K562 (cell line): Measurements from ENCODE around the gene CEACAM18. TPM values are rescaled to one million over a fixed set of nuclear protein-coding genes. Genes with fewer than 3 reads are reported as not detected.

Experiments used
- ATF3 ChIP-seq, 2 experiments: fragments of 450-650 bp in 1 of 2; sonication (generic) in 1 of 2; formaldehyde crosslinking in 1 of 2; IDR thresholded peaks in 1 of 2; conservative IDR thresholded peaks in 1 of 2; 2 replicates each; pipeline versions ENCODE4 v1.6.1 to v1.8.1; 2016 to 2023; ENCODE audit warnings: mild to moderate bottlenecking in 2 of 2, moderate library complexity in 2 of 2, inconsistent platforms in 1 of 2, missing genetic modification reagents in 1 of 2
- BRD4 ChIP-seq: fragments of 200-600 bp; sonication (generic); IDR thresholded peaks from 2 replicates; pipeline ENCODE4 v1.6.1; 2017; ENCODE audit warnings: inconsistent platforms
- CC2D1A ChIP-seq: fragments of 450-650 bp; IDR thresholded peaks from 2 replicates; pipeline ENCODE4 v1.6.1; 2017; ENCODE audit warnings: mild to moderate bottlenecking
- E2F4 ChIP-seq: sonication (generic); formaldehyde crosslinking; IDR thresholded peaks from 2 replicates; pipeline ENCODE4 v1.8.0; 2022; ENCODE audit warnings: mild to moderate bottlenecking, low read depth, missing genetic modification reagents
- E2F6 ChIP-seq, 2 experiments: IDR thresholded peaks; 2 replicates each; pipeline ENCODE4 v1.6.1; 2011; ENCODE audit warnings: borderline replicate concordance in 1 of 2, control low read depth in 1 of 2, low read depth in 1 of 2, low read length in 1 of 2, mild to moderate bottlenecking in 1 of 2, mixed read lengths in 1 of 2, moderate library complexity in 1 of 2; ENCODE audit not compliant: insufficient read depth in 1 of 2, insufficient read length in 1 of 2, poor library complexity in 1 of 2, severe bottlenecking in 1 of 2; ENCODE audit errors: extremely low read depth in 1 of 2
- ID3 ChIP-seq, 2 experiments: fragments of 250-450 bp in 1 of 2; fragments of 450-650 bp in 1 of 2; sonication (Bioruptor Pico) in 1 of 2; IDR thresholded peaks; 2 replicates each; pipeline versions ENCODE4 v1.6.1 to v1.8.0; 2016 to 2021; ENCODE audit warnings: mild to moderate bottlenecking in 2 of 2, moderate library complexity in 2 of 2, missing compliant biosample characterization in 1 of 2, missing genetic modification characterization in 1 of 2
- MAFF ChIP-seq: IDR thresholded peaks from 2 replicates; pipeline ENCODE4 v1.6.1; 2012; ENCODE audit warnings: low read length, improper control_type of control experiment
- MAFK ChIP-seq: IDR thresholded peaks from 2 replicates; pipeline ENCODE4 v1.6.1; 2011; ENCODE audit warnings: low read length, improper control_type of control experiment
- NFRKB ChIP-seq: fragments of 450-650 bp; IDR thresholded peaks from 2 replicates; pipeline ENCODE4 v1.6.1; 2016; ENCODE audit warnings: low read depth
- NR2C2 ChIP-seq, 2 experiments: fragments of 200-800 bp in 1 of 2; sonication (Bioruptor generic) in 1 of 2; sonication (generic) in 1 of 2; formaldehyde crosslinking in 1 of 2; IDR thresholded peaks; 2 replicates each; pipeline versions ENCODE4 v1.6.1 to v1.8.0; 2016 to 2022; ENCODE audit warnings: mild to moderate bottlenecking in 1 of 2, missing compliant biosample characterization in 1 of 2, missing genetic modification characterization in 1 of 2, missing genetic modification reagents in 1 of 2
- NR4A1 ChIP-seq, 2 experiments: fragments of 250-450 bp in 1 of 2; fragments of 450-650 bp in 1 of 2; sonication (Bioruptor Pico) in 1 of 2; IDR thresholded peaks; 2 replicates each; pipeline versions ENCODE4 v1.4.0 to v1.6.1; 2016 to 2020; ENCODE audit warnings: mild to moderate bottlenecking in 2 of 2, missing compliant biosample characterization in 1 of 2, missing genetic modification characterization in 1 of 2, moderate library complexity in 1 of 2
- PHF8 ChIP-seq: fragments of 200-600 bp; sonication (generic); IDR thresholded peaks from 2 replicates; pipeline ENCODE4 v1.6.1; 2012; ENCODE audit warnings: mixed run types, mild to moderate bottlenecking, inconsistent platforms, low read length, moderate library complexity, borderline replicate concordance
- PRDM10 ChIP-seq: fragments of 450-650 bp; IDR thresholded peaks from 2 replicates; pipeline ENCODE4 v1.6.1; 2018; ENCODE audit not compliant: partially characterized antibody
- SMARCE1 ChIP-seq: fragments of 450-650 bp; IDR thresholded peaks from 2 replicates; pipeline ENCODE4 v1.7.1; 2016; ENCODE audit warnings: mild to moderate bottlenecking
- ZNF232 ChIP-seq: sonication (generic); formaldehyde crosslinking; IDR thresholded peaks from 2 replicates; pipeline ENCODE4 v1.8.0; 2022; ENCODE audit warnings: mild to moderate bottlenecking, missing genetic modification reagents
- polyA plus RNA-seq, 8 experiments: library from polyadenylated mRNA; depleted of rRNA in 4 of 8; stranded (reverse) in 5 of 8; unstranded in 3 of 8; fragments of >200 nt; fragmentation: Nextera tagmentation in 2 of 8; fragmentation: Illumina TruSeq in 1 of 8; extraction: Ambion mirVana in 2 of 8; extraction: Trizol in 1 of 8; gene quantifications; 2 replicates each; pipeline versions ENCODE4 v1.2.1 to v1.2.3, GENCODE V29; 2011 to 2014; ENCODE audit warnings: inconsistent platforms in 1 of 8, missing spikeins in 1 of 8
- total RNA-seq, 7 experiments: library from RNA; depleted of rRNA in 6 of 7; stranded (reverse); fragments of >200 nt in 6 of 7; fragmentation: Illumina TruSeq in 2 of 7; extraction: Trizol in 2 of 7; gene quantifications; 2 replicates each; pipeline versions ENCODE4 v1.2.1 to v1.2.3, GENCODE V29; 2011 to 2021; ENCODE audit warnings: low replicate concordance in 1 of 7

CEACAM18 gene
- total and polyA plus RNA-seq, 9 of the 15 experiments (the other 6 are each of a cell fraction or from before 2014, with no cell fraction given): 0.08 to 0.24 (median 0.15) TPM; not detected in 3

GRCh38 chr19:51440846-51441409, 37.4 kb upstream of the CEACAM18 start (continued):
- TF ChIP-seq E2F4 (CRISPR knock-in tag) (0 out of 2 replicates have a peak, but pooled peaks have one; percentile 28), BRD4 (0 out of 2 replicates have a peak, but pooled peaks have one; percentile 33), PRDM10 (peak; percentile 86), MAFF (peak; percentile 80), CC2D1A (0 out of 2 replicates have a peak, but pooled peaks have one; percentile 5), NR4A1 (CRISPR knock-in tag; IDR thresholded peaks at IDR 0.05) (0 out of 2 replicates have a peak, but pooled peaks have one; percentile 26), NR4A1 (tag; IDR thresholded peaks at IDR 0.05) (no peak), E2F6 (IDR thresholded peaks at IDR 0.05; ENCODE audit: borderline replicate concordance in 1 of 2, extremely low read depth in 1 of 2, insufficient read depth in 1 of 2, insufficient read length in 1 of 2, low read depth in 1 of 2, low read length in 1 of 2, poor library complexity in 1 of 2, severe bottlenecking in 1 of 2) (no peak), SMARCE1 (peak; percentile 27; the same call in 1 of the 2 replicates), ID3 (CRISPR knock-in tag; IDR thresholded peaks at IDR 0.05) (no peak), ID3 (tag; IDR thresholded peaks at IDR 0.05) (peak; percentile 92), MAFK (peak; percentile 85), ATF3 (IDR thresholded peaks at IDR 0.05) (peak; percentile 40; the same call in 1 of the 2 replicates), ATF3 (CRISPR knock-in tag; conservative IDR thresholded peaks at IDR 0.05) (no peak), PHF8 (peak; percentile 41; the same call in 1 of the 2 replicates), ZNF232 (CRISPR knock-in tag) (no peak), NFRKB (peak; percentile 51; the same call in 1 of the 2 replicates), NR2C2 (CRISPR knock-in tag; IDR thresholded peaks at IDR 0.05) (peak; percentile 54; the same call in 1 of the 2 replicates), NR2C2 (tag; IDR thresholded peaks at IDR 0.05) (no peak)
